ENCODE measurements around the gene ULK2. TPM values are rescaled to one million over a fixed set of nuclear protein-coding genes. Genes with fewer than 3 reads are reported as not detected.

The ULK2 gene
- 12.0 and 20.7 TPM in 2 replicates for total RNA-seq

DNA sequence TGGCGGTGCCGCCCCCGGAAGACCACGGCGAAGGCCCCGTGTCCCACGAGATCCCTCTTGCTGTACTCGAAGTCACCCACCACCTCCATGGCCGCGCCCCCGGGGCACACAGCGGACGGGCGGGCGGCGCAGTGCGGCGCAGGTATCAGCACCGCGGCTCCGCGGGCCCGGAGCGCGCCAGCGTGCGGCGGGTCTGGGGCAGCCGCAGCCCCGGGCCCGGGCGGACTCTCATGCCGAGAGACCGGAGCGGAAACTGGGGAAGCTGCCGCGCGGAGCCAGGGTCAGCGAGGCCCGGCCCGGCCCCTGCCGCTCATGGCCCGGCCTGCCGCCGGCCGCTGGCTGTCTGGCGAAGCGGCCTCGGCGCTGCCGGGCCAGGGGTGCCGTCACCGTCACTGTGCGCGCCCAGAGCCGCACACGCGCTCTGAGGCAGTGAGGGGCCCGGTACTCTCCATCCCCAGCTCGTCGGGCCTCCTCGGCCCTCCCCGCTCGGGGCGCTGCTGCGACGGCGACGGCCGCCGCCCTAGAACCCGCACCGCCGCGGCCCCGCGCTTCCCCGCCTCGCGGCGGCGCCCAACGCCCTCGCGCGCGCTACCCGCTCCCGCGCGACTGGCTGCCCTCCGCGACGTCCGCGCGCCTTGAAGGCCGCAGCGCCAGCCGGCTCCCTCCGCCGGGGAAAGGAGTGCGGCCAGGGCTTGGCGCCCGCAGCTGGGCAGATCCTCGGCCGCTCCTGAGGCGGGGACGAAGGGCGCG, at the start of gene ULK2:
TSS of gene ULK2 (minus strand) at position 608 of the 750 bp plus-strand sequence. CDS start at position 89, 519 bp downstream.

GRCh38 chr17:19747829-19748806, 119.6 kb downstream of the ULK2 start, which contains the start of gene ALDH3A1:
Gene ALDH3A1 (minus strand): TSS chr17:19748298. CDS start chr17:19745129, 3,169 bp downstream.

Small RNAs within 50 kb of the gene (small RNA-seq; reads per million reads assigned to genes)
- not detected for gene AC015726.2

Other genes starting within 250 kb of the ULK2 start
- gene ALDH3A2, start 219.2 kb downstream of the ULK2 start, total RNA-seq: 87.0 and 112 TPM in 2 replicates
- gene SLC47A2, start 151.4 kb downstream of the ULK2 start, total RNA-seq: not detected in 2 replicates
- gene ALDH3A1, start 119.6 kb downstream of the ULK2 start, total RNA-seq: 0.93 and 2.1 TPM in 2 replicates
- 25.9 and 27.2 TPM in 2 replicates for gene AKAP10, start 109.9 kb upstream of the ULK2 start, total RNA-seq
- 5.2 TPM in 2 replicates for gene SPECC1, start 141.4 kb upstream of the ULK2 start, total RNA-seq